Mammary epithelial cell (primary cell): ENCODE data around the gene GALNTL6.

Source experiments
- CTCF ChIP-seq, 2 donors: IDR thresholded peaks in 1 of 2; conservative IDR thresholded peaks in 1 of 2; 2 replicates each; pipeline ENCODE4 v1.5.1; 2011 to 2012; ENCODE audit warnings: inconsistent platforms in 2 of 2, low read length in 2 of 2, mild to moderate bottlenecking in 2 of 2, control low read depth in 1 of 2, low read depth in 1 of 2; ENCODE audit not compliant: insufficient read depth in 1 of 2; ENCODE audit errors: extremely low read depth in 1 of 2
- EZH2 ChIP-seq: IDR thresholded peaks from 2 replicates; pipeline ENCODE4 v1.6.1; 2012; ENCODE audit warnings: low read length, inconsistent platforms, borderline replicate concordance

GRCh38 chr4:171876636-171877035 lies 63.4 kb downstream of the GALNTL6 start:
- TF ChIP-seq CTCF (conservative IDR thresholded peaks at IDR 0.05 in 1 of 2, IDR thresholded peaks at IDR 0.05 in 1 of 2; ENCODE audit: extremely low read depth in 1 of 2, insufficient read depth in 1 of 2, low read depth in 1 of 2, low read length in 2 of 2) (no peak), EZH2 (no peak)
